Sciatic nerve (tissue), 2 donors: ENCODE results near the gene CPLX1. TPM values are rescaled to one million over a fixed set of nuclear protein-coding genes. Genes with fewer than 3 reads are reported as not detected.
A peak's percentile ranks its signal among the peaks of the same experiment; 100 is the strongest.
"Not testable (repeated sequence)": the region's sequence is repeated elsewhere in the genome, so short reads cannot be mapped to it uniquely, and the experiment has no call there.

Experiments
- ATAC-seq: fragments of 200-7000 bp; cut with Tn5 transposase; one replicate; pipeline ENCODE4 v1.9.1; 2020; ENCODE audit warnings: mild to moderate bottlenecking, moderate library complexity
- DNase-seq: peaks from one replicate; pipeline ENCODE4 v3.0.0-alpha.2; 2020; ENCODE audit warnings: low spot score
- intact Hi-C: fragments of 100-400 bp; cut with DNase I; formaldehyde crosslinking; loops from one replicate; pipeline ENCODE4 v1.14.2; 2022
- total RNA-seq: library from RNA; stranded (reverse); fragmentation: NEBNext Ultra II Directional; extraction: Animal tissue kit (Norgen Biotek cat#: 25700); gene quantifications from one replicate; pipeline ENCODE4 v1.2.1, GENCODE V29; 2021
- donor health status: DM: no; HTN: no; CAD: no.
- donor health status: DM: no; HTN: no; CAD: no.

Gene CPLX1
- total RNA-seq, 1 donor from 2014 or later, result 11.6 TPM

GRCh38 chr4:823761-824460, 2.0 kb downstream of the CPLX1 start:
- DNase-seq, result no peak
- intact Hi-C loops, result loop anchor here (5.0 kb wide), 1 partner anchor 62 kb away; no protein-coding TSS in a partner anchor

DNA sequence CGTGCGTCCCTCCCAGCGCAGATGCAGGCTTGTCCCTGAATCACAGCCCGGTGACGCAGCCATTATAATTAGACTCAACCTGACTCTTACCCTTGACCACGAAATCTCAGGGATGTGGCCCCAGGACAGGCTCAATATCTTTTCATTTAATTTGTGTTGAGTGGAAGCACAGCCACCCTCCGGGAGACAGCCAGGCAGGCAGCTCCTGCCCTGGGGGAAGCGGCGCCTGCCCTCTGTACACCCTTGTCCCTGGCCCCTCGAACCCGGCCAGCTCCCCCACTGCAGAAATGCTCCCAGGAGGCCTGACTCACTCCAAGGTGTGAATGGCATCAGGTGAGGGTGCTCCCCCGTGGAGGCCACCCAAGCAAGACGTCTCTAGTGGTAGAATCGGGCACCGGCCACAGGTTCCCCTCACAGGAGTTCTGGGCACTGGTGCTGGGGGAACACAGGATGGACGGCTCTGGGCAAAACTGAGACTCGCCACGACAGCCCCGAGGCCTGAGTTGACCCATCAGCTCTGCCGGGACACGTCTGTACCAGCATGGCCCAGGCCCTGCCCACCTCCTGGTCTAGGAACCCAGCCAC, 2.7 kb downstream of the CPLX1 start:
- no peak for ATAC-seq
- no peak for DNase-seq
- intact Hi-C loops, result loop anchor here (5.0 kb wide), 1 partner anchor 61 kb away; no protein-coding TSS in a partner anchor

More at GRCh38 chr4:823761-824460, 2.0 kb downstream of the CPLX1 start:
- no peak for ATAC-seq

DNA sequence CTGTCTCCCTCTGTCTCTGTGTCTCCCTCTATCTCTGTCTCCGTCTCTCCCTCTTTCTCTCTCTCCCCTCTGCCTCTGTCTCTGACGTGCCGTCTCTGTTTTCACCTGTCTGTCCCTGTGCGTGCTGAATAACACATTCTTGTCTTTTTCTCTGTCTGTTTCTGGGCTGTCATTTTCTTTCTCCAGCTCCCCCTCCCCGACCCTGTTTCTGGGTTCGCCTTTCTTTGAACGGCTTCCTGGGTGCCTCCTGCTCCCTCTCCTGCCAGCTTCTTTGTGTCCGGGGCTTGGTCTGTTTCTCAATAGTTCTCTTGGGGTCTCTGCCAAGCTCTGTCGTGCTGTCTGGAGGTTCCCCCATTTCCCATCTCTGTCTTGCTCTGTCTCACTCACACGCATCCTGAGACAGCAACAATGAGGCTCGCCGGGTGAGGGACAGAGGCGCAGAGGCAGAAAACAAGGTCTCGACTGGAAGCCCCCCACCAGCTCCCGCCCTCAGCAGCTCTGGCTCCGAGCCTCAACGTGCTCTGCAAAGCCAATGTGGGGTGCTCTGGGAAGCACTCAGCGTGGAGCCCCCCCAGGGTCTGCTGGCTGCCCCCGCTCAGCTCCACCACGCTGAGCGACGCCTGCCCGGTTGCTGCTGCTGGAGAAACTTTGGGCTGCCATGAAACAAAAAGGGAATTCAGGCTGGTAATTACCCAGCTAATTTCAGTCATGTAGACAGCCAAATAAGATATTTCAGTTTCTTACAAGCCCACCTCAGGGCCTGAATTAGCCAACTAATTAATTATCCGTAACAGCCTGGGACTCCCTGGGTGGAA, 3.4 kb downstream of the CPLX1 start:
- no peak for DNase-seq
- intact Hi-C loops, result loop anchor here (5.0 kb wide), 1 partner anchor 60 kb away; no protein-coding TSS in a partner anchor
- ATAC-seq, result no peak

- intact Hi-C loops, result loop anchor here (5.0 kb wide), 1 partner anchor 59 kb away; no protein-coding TSS in a partner anchor
- no peak for ATAC-seq
- no peak for DNase-seq
Measured at GRCh38 chr4:821631-822030, 4.3 kb downstream of the CPLX1 start.

DNA sequence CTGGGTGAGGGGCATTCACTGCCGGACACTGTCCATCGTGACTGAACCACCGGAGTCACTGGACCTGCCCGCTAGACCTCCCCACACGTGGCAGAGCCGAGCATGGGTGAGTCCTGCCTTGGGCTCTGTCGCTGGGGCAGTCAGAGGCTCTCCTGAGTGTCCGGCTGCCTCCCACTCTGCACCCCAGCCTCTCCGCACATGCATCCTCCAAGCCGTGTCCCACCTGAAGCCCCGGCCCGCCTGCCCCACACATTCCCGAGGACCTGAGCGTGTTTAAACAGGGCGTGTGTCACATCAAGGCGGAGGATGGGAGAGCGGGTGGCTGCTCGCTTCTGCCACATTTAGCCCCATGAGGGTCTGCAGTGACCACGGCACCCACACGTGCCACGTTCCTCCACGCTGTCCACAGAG, 4.7 kb downstream of the CPLX1 start:
- DNase-seq, result no peak
- intact Hi-C loops, result loop anchor here (5.0 kb wide), 1 partner anchor 59 kb away; no protein-coding TSS in a partner anchor
- no peak for ATAC-seq

- no peak for ATAC-seq
- intact Hi-C loops, result loop anchor here (5.0 kb wide), 1 partner anchor 58 kb away; no protein-coding TSS in a partner anchor
- DNase-seq, result no peak
Measured at GRCh38 chr4:820230-821172, 5.4 kb downstream of the CPLX1 start.

DNA sequence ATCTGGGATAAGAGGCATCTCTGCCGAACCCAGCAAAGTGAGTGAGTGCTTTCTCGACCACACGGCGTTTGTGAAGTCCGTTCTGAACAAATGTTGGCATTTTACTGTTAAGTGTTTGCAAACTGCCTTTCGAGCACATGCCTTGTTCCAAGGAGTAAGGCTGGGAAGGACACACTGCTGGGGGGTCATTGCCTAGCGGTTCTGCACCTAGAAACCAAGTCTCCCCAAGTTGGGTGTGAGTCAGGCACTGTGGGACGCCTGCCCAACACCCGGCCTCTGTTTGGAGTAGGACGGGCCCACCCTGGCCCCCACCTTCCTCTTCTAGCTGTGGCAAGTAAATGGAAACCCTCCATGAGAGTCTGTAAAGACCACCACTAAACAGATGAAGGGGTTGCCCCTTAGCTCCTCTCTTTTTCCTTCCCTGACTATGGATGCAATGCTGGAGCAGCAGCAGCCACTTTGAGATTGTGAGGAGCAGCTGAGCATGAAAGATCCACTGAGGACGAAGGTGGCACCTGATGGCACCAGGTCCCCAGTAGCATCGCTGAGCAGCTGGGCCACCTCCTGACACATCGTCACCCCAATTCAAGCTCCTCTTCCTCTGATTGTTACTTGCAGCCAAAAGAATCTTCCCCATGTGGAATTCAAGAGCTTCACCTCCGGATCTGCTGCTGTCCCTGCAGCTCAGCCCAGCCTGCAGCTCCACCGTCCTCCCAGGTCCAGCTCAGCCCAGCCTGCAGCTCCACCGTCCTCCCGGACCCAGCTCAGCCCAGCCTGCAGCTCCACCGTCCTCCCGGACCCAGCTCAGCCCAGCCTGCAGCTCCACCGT, 6.3 kb downstream of the CPLX1 start:
- no peak for DNase-seq
- no peak for ATAC-seq
- intact Hi-C loops, result loop anchor here (5.0 kb wide), 1 partner anchor 57 kb away; no protein-coding TSS in a partner anchor

DNA sequence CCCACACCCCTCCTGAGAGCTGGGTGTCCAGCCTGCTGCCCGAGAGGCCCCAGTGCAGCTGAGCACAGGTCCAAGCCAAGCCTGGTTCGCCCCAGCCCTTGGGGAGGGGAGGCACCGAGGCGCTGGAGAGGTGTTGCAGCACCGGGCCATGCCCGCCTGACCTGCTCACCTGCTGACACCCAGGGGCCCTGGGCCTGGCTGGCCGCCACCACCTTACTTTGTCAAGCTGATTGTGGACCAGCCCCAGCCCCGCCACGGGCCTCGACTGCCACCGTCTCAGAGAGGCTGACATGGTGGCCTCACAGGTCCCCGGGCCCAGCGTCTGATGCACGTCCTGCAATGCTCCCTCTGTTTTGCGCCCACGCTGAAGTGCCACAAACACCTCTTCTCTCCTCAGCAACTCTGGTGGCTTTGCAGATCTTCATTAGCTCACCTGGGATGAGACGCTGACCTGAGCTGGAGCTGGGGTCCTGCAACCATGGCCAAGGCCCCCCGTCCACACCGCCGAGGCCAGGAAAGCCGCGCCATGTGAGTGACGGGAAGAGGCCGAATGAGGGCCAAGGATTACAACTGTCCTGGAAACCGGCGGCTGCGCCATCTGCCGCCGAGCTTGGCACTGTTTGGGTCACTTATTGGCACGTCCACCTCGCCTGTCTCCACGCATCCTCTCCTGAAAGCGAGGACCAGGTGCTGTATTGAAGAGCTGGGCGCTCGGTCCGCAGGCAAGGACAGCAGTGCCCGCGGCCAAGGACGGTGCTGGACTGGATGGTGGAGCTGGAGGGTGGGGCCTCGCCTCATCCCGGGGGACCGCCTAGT, 7.6 kb downstream of the CPLX1 start:
- ATAC-seq (no peak), DNase-seq (no peak)
- intact Hi-C loops, result no loop called here

DNA sequence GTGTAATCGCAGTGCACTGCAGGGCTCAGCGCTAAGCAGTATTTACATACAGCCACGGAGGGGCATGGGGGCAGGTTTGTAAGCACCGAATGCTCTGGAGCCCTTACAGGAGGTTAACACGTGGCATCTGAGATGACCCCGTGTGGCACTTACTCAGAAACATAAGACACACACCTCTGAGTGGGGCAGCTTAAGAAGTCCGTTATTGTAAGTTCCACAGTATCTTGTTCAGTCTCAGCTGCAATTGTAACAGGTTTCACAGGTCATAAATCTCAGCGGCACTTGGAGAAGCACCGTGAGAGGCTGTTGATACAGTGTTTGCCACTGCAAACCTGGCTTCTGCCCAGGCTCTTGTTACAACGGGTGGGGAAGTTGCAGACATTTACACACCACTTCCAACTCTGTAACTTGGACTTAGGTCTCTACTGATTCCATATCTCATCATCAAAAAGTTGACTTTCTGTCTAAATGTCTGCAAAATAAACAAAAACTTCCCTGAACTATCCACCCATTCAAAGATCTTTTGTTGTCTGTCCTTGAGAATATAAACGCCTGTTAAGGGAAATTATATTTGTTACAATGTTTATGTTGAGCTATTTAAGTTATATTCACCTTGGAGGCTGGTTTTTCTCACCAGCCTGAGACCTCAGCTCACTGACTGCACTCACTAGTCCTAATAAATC, 10.3 kb downstream of the CPLX1 start:
- intact Hi-C loops, result no loop called here
- DNase-seq (no peak), ATAC-seq (no peak)

- intact Hi-C loops, result no loop called here
- DNase-seq (no peak), ATAC-seq (no peak)
Measured at GRCh38 chr4:814312-814850, 11.5 kb downstream of the CPLX1 start.

DNA sequence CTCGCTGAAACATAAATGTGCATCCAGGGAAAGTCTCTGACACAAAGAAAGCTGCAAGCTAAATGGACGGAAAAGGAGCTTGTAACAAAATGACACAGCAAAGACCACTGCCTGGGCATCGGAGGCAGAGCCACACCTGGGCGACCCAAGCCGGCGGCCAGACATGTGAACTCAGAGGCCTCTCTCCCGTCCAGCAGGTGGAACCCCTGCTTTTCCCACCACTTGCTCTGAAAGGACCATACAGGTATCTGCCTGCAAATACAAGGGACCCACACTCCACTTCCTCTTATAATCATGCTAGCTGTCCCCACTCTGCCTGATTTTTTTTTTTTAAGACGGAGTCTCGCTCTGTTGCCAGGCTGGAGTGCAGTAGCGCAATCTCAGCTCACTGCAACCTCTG, 12.0 kb downstream of the CPLX1 start:
- intact Hi-C loops, result no loop called here
- ATAC-seq (no peak), DNase-seq (no peak)

GRCh38 chr4:808860-809570, 16.9 kb downstream of the CPLX1 start:
- intact Hi-C loops, result no loop called here
- DNase-seq, result no peak
- peak; percentile 17 for ATAC-seq

- DNase-seq (no peak), ATAC-seq (no peak)
- intact Hi-C loops, result no loop called here
Measured at GRCh38 chr4:807792-808191, 18.1 kb downstream of the CPLX1 start.

GRCh38 chr4:806979-807378, 18.9 kb downstream of the CPLX1 start:
- DNase-seq, intact Hi-C loops, ATAC-seq: not testable (repeated sequence)

- ATAC-seq (no peak), DNase-seq (no peak)
- intact Hi-C loops, result no loop called here
Measured at GRCh38 chr4:804804-805203, 21.1 kb downstream of the CPLX1 start.
